Stimulated activated CD4-positive, alpha-beta T cell treated with anti-CD3 and anti-CD28 coated beads, Interleukin-2, amount 100 ng/mL, for 4 hours (primary cell): ENCODE data around the gene PPP2R2D.
"Not testable (repeated sequence)": the region's sequence is repeated elsewhere in the genome, so short reads cannot be mapped to it uniquely, and the experiment has no call there.

Source experiments
- DNase-seq: peaks from one replicate; pipeline ENCODE4 v3.0.0-alpha.2; 2020; ENCODE audit warnings: low read depth

The PPP2R2D gene

DNA sequence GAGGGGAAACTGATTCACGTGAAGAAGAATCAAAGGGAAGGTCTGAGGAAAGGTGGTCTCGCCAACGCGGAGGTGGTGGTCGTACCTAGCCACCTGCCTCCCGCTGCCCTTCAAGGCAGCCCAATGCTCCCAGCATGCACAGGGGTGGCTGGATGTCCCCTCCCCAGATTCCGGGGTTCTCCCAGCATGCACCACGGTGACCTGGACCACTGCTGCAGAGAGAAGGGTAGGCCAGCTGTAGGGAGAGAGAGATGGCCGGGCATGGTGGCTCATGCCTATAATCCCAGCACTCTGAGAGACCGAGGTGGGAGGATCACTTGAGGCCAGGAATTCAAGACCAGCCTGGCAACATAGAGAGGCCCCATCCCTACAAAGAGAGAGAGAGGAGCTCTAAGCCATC, 32.4 kb upstream of the PPP2R2D start:
- no peak for DNase-seq

DNA sequence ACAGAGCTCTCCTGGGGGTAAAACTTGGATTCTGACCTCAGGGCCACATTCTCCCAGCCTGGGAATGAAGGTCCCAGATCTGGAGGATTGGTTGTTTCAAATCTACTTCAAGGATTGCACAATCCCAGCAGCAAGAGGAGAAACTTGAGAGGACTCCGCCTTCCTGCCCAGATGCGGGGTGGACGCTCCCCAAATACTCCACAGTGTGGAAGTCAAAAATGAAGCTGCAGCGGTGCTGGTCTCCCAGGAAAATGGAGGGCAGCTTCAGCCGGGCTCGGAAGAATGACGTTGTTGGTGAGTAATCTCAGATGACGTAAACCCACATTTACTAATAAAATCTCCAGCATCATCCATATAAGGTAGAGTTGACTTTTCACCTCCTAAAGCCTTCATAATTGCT, 31.5 kb upstream of the PPP2R2D start:
- no peak for DNase-seq

GRCh38 chr10:131870411-131870810, 30.4 kb upstream of the PPP2R2D start:
- DNase-seq: no peak

- DNase-seq: no peak
Measured at GRCh38 chr10:131870831-131871672, 29.8 kb upstream of the PPP2R2D start.

- no peak for DNase-seq
Measured at GRCh38 chr10:131871673-131872005, 29.2 kb upstream of the PPP2R2D start.

DNA sequence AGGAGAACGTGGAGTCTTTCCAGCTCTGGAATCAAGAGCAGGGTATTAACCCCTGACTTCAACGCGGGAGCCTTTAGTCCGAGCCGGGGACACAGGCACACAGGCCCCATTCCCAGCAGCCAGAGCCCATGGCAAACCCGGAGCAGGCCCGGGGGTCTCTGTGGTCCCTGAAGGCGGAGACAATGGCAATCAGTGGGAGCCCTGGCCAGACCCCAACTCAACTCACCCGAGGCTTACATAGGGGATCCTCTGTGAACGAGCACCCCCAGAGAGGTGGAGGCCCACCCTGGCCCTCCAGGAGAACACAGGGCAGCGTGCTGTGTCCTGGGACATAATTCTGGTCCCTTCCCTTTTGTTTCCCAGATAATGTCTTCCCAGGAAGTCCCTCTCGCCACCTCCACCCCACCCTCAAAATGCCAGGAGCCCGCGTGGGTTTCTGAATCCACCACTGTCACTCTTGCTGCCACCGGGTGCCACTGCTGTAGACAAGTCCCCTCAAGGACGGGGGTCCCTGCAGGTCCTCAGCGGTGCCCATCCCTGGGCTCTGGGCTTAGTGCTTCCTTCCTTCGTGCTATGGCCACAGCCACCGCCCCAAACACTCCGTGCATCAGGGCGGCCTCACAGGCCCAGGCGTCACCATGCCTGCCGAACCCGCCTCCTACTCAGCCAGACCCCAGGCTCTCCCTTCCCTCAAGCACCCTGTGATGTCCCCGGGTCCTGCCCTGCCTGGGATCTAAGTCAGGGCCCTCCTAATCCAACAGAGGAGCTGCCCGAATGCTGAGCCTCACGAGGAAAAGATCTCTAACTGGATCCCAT, 28.6 kb upstream of the PPP2R2D start:
- DNase-seq: no peak

DNA sequence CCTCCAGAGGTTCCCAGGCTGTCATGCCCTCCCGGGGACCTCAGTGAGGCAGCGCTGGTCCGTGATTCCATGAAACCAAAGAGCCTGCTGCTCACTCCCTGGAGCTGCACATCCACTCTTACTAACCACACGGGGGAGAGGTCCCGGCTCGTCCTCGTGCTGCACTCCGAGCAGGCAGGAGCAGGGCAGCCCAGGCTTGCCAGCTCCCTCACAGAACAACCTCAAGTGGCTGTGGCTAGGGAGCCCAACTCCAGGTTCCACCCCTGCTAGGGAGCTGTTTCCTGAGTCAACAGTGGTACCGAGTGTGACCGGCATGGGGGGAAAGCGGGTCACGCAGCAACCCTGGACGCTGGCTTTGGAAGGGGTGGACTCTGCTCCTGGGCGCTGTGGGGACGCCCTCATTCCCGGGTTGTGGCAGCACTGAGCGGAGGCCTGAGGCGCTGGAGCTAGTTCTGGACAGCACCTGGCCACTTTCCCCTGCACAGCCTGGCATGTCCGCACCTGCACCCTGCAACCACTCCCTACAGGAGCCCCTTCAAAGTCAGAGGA, 27.9 kb upstream of the PPP2R2D start:
- no peak for DNase-seq

DNA sequence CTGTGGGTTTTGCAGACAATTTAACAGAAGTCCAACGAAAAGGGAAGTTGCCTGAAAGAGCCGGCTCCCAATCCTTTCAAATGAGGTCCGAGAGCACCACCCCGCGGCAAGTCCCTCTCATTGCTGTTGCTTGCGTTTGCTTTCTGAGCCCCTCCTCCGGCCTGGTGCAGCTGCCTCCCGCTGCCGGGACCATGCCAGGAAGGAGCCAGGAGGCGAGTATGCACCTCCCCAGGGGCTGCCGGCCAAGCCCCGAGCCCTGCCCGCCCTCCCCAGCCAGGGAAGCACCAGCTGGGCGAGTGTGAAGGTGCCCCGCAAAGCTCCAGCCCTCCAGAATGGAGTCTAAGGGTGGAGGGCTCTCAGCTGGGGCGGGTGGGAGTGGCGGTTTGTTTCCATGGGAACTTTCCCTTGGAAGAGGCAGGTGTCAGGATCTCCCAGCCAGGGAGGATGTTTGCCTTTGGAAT, 25.8 kb upstream of the PPP2R2D start:
- peak; percentile 28 for DNase-seq

- DNase-seq: no peak
Measured at GRCh38 chr10:131875501-131875900, 25.3 kb upstream of the PPP2R2D start.

DNA sequence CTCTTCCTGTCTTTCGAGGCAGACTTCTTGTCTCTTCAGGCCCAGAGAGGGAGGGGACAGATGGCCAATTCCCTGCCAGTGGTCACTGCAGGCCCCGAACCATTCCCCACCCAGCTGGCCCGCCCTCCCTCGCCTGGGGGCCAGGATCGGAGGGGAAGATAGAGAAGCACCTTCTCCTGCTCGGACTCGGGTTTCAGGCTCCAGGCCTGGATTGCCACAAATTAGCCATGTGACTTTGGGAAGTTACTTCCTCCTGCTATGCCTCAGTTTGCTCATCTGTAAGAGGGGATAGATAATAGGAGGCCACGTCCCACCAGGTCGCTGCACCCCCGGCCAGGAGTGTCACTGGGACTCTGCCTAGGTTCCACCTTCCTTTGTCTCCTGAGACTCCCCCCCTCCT, 24.8 kb upstream of the PPP2R2D start:
- DNase-seq: no peak

- no peak for DNase-seq
Measured at GRCh38 chr10:131876508-131876907, 24.3 kb upstream of the PPP2R2D start.

DNA sequence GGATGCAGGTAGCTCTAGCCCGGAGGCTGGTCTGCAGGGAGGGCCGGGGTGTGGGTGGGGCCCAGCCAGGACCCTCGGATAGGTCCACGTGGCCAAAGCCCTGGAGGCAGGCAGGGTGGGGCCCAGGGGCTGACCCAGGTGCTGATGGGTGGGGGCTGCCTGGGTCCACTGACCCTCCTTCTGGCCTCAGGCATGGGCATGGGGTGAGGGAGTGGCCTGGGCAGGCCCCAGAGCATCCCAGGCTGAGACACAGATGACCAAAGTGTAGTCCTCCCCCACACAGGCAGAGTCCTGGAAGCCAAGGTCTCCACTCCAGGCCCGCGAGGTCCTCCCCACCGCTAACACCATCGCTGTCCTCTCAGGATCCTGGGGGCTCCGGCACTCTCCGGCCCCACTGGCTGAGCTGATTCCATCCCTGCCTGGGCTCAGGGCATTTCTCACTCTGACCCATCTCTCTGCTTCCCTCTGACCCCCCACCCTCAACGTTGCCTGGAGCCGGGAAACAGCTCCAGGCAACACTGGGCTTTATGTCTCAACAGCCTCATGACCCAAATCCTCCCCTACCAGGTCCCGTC, 20.7 kb upstream of the PPP2R2D start:
- DNase-seq: no peak

DNA sequence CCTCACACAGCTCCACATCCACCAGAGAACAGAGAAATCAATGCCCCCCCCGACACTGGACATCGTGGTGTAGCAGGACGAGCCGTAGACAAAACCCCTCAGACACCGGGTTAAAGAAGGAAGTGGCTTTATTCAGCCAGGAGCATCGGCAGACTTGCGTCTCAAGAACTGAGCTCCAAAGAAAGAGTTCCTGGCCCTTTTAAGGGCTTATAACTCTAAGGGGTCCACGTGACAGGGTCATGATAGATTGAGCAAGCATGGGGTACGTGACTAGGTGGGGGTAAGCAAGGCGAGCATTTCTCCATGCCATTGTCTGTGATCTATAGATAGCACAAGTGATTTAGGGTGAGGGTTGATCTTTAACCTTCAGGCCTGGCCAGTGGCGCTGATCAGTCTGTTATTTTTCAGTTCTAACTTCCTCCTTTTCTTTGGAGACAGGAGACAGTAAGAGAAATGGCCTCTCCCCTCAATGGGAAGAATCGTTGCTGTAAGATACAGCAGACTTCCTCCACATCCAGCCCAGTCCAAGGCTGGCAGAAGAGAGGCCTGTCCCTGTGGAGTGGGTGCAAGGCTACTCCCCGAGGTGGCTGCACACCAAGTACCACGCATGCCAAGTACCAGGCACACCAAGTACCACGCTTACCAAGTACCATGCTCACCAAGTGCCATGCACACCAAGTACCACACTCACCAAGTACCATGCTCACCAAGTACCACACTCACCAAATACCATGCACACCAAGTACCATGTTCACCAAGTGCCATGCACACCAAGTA, 19.5 kb upstream of the PPP2R2D start:
- no peak for DNase-seq

GRCh38 chr10:131882151-131882550, 18.7 kb upstream of the PPP2R2D start:
- DNase-seq: no peak

GRCh38 chr10:131882590-131883451, 18.0 kb upstream of the PPP2R2D start:
- DNase-seq: no peak

DNA sequence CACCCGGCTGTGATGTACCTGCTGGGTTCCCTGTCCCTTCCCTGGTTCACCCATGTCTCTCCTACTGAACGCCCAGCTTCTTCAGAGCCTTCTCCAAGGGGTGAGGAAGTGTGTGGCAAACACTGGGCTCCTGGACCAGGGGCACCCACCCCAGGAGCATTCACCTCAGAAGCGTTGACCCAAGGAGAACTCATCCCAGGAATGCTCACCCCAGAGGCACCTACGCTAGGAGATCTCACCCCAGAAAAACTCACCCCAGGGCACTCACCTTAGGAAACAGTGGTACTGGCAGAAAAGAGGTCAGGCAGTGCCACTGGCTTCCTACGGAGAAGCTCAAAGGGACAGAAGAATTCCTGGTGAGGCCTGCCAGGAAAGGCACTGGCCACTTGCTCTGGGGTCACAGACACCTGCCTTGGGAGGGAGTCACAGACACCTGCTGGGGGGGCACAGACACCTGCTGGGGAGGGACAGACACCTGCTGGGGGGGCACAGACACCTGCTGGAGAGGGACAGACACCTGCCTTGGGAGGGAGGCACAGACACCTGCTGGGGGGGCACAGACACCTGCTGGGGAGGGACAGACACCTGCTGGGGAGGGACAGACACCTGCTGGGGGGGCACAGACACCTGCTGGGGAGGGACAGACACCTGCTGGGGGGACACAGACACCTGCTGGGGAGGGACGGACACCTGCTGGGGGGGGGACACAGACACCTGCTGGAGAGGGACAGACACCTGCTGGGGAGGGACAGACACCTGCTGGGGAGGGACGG, 17.0 kb upstream of the PPP2R2D start:
- not testable (repeated sequence) for DNase-seq

GRCh38 chr10:131885391-131886165, 15.2 kb upstream of the PPP2R2D start:
- peak; percentile 74 for DNase-seq

DNA sequence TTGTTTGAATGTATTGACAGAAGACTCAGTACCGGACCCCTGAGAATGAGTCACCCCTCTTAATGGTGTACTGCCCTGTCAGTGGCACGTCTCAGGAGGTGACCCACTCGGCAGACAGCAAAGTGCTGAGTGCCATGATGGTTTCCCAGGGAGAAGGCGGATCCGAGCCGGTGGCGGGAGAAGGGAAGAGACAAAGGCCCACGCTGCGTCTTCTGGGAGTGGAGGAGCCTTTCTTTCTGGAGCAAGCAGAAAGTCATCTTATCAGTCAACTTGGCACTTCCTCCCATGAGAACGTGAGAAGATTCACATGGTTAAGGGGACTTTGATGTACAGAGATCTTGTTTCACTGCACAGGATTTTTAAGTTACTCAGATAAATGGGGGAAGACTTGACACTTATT, 14.6 kb upstream of the PPP2R2D start:
- no peak for DNase-seq

DNA sequence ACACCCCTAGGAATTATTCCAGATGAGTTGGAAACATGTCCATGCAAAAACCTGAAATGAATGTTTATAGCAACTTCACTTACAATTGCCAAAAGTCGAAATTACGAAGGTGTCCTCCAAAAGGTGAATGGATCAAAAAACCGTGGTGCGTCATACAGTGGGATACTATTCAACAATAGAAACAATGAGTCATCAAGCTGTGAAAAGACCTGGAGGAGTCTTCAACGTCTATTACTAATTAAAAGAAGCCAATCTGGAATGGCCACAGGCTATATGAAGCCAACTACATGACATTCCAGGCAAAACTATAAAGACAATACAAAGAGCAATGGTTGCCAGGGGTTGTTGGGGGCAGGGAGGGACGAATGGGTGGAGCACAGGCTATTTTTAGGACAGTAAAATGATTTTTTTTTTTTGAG, 12.6 kb upstream of the PPP2R2D start:
- no peak for DNase-seq
